ENCODE results near the gene PPFIA1. TPM values are rescaled to one million over a fixed set of nuclear protein-coding genes. Genes with fewer than 3 reads are reported as not detected.
"Not testable (repeated sequence)": the region's sequence is repeated elsewhere in the genome, so short reads cannot be mapped to it uniquely, and the experiment has no call there.

Gene PPFIA1
- polyA plus RNA-seq, 4 donors = 17.8 to 27.3 (median 23.6) TPM

- Histone ChIP-seq H3K4me3 (ENCODE audit: low read depth in 1 of 3, low read length in 3 of 3) (no peak overlapping the region), H3K27ac (ENCODE audit: low read depth in 1 of 3, low read length in 2 of 3) (no peak overlapping the region), H3K27me3 (ENCODE audit: control insufficient read depth in 3 of 3, insufficient read depth in 3 of 3, low read length in 3 of 3) (no peaks in the 10 kb centered on the region), H3K9me3 (ENCODE audit: control insufficient read depth in 2 of 2, insufficient read depth in 1 of 2, low read depth in 1 of 2, low read length in 1 of 2) (no peaks in the 10 kb centered on the region), H3K4me1 (ENCODE audit: control insufficient read depth in 3 of 3, insufficient read depth in 2 of 3, low read depth in 1 of 3, low read length in 2 of 3) (no peaks in the 10 kb centered on the region), H3K36me3 (ENCODE audit: control insufficient read depth in 3 of 3, insufficient read depth in 2 of 3, low read depth in 1 of 3, low read length in 3 of 3) (peaks cover 0 to 19% (median 5%) of the 10 kb centered on the region in 3 donors)
- WGBS, 3 donors = 92 to 97% (median 95%) methylated on average over 4 of the region's 4 CpGs
- DNase-seq (no peak), FAIRE-seq (no peak)
Measured at GRCh38 chr11:70387564-70387963, 117.1 kb downstream of the PPFIA1 start.

- H3K36me3 ChIP-seq (ENCODE audit: control insufficient read depth in 3 of 3, insufficient read depth in 2 of 3, low read depth in 1 of 3, low read length in 3 of 3) = peaks cover 2 to 18% (median 2%) of the 10 kb centered on the region in 3 donors
- H3K27me3 ChIP-seq (ENCODE audit: control insufficient read depth in 3 of 3, insufficient read depth in 3 of 3, low read length in 3 of 3) = no peaks in the 10 kb centered on the region
- FAIRE-seq = no peak
- no peak for DNase-seq
- H3K27ac ChIP-seq (ENCODE audit: low read depth in 1 of 3, low read length in 2 of 3) = no peak overlapping the region
- no peaks in the 10 kb centered on the region for H3K4me1 ChIP-seq (ENCODE audit: control insufficient read depth in 3 of 3, insufficient read depth in 2 of 3, low read depth in 1 of 3, low read length in 2 of 3)
- H3K4me3 ChIP-seq (ENCODE audit: low read depth in 1 of 3, low read length in 3 of 3) = no peak overlapping the region
- H3K9me3 ChIP-seq (ENCODE audit: control insufficient read depth in 2 of 2, insufficient read depth in 1 of 2, low read depth in 1 of 2, low read length in 1 of 2) = no peaks in the 10 kb centered on the region
- WGBS, 3 donors = 78 to 89% (median 85%) methylated on average over 6 of the region's 6 CpGs
Measured at GRCh38 chr11:70389201-70389600, 118.7 kb downstream of the PPFIA1 start.

GRCh38 chr11:70390882-70391281 lies 120.4 kb downstream of the PPFIA1 start:
- H3K4me1 ChIP-seq (ENCODE audit: control insufficient read depth in 3 of 3, insufficient read depth in 2 of 3, low read depth in 1 of 3, low read length in 2 of 3); DNase-seq; FAIRE-seq; H3K4me3 ChIP-seq (ENCODE audit: low read depth in 1 of 3, low read length in 3 of 3); H3K9me3 ChIP-seq (ENCODE audit: control insufficient read depth in 2 of 2, insufficient read depth in 1 of 2, low read depth in 1 of 2, low read length in 1 of 2); H3K27ac ChIP-seq (ENCODE audit: low read depth in 1 of 3, low read length in 2 of 3); H3K27me3 ChIP-seq (ENCODE audit: control insufficient read depth in 3 of 3, insufficient read depth in 3 of 3, low read length in 3 of 3): not testable (repeated sequence)
- peaks cover 0 to 16% (median 2%) of the 10 kb centered on the region in 3 donors for H3K36me3 ChIP-seq (ENCODE audit: control insufficient read depth in 3 of 3, insufficient read depth in 2 of 3, low read depth in 1 of 3, low read length in 3 of 3)
- WGBS, 3 donors = 93 to 96% (median 95%) methylated on average over 7 of the region's 7 CpGs

GRCh38 chr11:70394211-70394950 lies 123.9 kb downstream of the PPFIA1 start:
- Histone ChIP-seq H3K9me3 (ENCODE audit: control insufficient read depth in 2 of 2, insufficient read depth in 1 of 2, low read depth in 1 of 2, low read length in 1 of 2) (no peaks in the 10 kb centered on the region), H3K36me3 (ENCODE audit: control insufficient read depth in 3 of 3, insufficient read depth in 2 of 3, low read depth in 1 of 3, low read length in 3 of 3) (peaks cover 0 to 16% (median 2%) of the 10 kb centered on the region in 3 donors), H3K4me1 (ENCODE audit: control insufficient read depth in 3 of 3, insufficient read depth in 2 of 3, low read depth in 1 of 3, low read length in 2 of 3) (peaks cover 0 to 4% (median 0%) of the 10 kb centered on the region in 3 donors), H3K4me3 (ENCODE audit: low read depth in 1 of 3, low read length in 3 of 3) (no peak overlapping the region), H3K27ac (ENCODE audit: low read depth in 1 of 3, low read length in 2 of 3) (no peak overlapping the region), H3K27me3 (ENCODE audit: control insufficient read depth in 3 of 3, insufficient read depth in 3 of 3, low read length in 3 of 3) (no peaks in the 10 kb centered on the region)
- 95% methylated on average over 15 of the region's 15 CpGs for WGBS, 3 donors
- no peak for DNase-seq
- FAIRE-seq = no peak

GRCh38 chr11:70397336-70397982 lies 127.0 kb downstream of the PPFIA1 start:
- no peak for FAIRE-seq
- DNase-seq = peak in 1 of 2 donors; percentile 28
- peak overlapping the region in 2 of 3 donors; percentile 62 to 80 for H3K27ac ChIP-seq (ENCODE audit: low read depth in 1 of 3, low read length in 2 of 3)

GRCh38 chr11:70397983-70398833 lies 127.7 kb downstream of the PPFIA1 start, which contains the start of gene CTTN:
Gene CTTN (plus strand): TSS chr11:70398529. CDS start chr11:70407298, 8,769 bp downstream.
- H3K27me3 ChIP-seq (ENCODE audit: control insufficient read depth in 3 of 3, insufficient read depth in 3 of 3, low read length in 3 of 3) = peaks cover 0 to 3% (median 0%) of the 10 kb centered on the region in 3 donors
- FAIRE-seq (no peak), DNase-seq (peak; percentile 73 to 93)
- H3K27ac ChIP-seq (ENCODE audit: low read depth in 1 of 3, low read length in 2 of 3) = peak within 1 kb of the TSS; percentile 80 to 93 (median 86)
- peaks cover 0 to 23% (median 0%) of the 10 kb centered on the region in 3 donors for H3K36me3 ChIP-seq (ENCODE audit: control insufficient read depth in 3 of 3, insufficient read depth in 2 of 3, low read depth in 1 of 3, low read length in 3 of 3)
- H3K9me3 ChIP-seq (ENCODE audit: control insufficient read depth in 2 of 2, insufficient read depth in 1 of 2, low read depth in 1 of 2, low read length in 1 of 2) = no peaks in the 10 kb centered on the region
- peaks cover 0 to 12% (median 12%) of the 10 kb centered on the region in 3 donors for H3K4me1 ChIP-seq (ENCODE audit: control insufficient read depth in 3 of 3, insufficient read depth in 2 of 3, low read depth in 1 of 3, low read length in 2 of 3)
- H3K4me3 ChIP-seq (ENCODE audit: low read depth in 1 of 3, low read length in 3 of 3) = peak within 1 kb of the TSS; percentile 78 to 94 (median 91)
- 0 to 1% (median 1%) methylated on average over 72 to 93 of the region's 93 CpGs for WGBS, 3 donors

More at GRCh38 chr11:70397336-70397982, 127.0 kb downstream of the PPFIA1 start:
- 27 to 30% (median 27%) methylated on average over 18 of the region's 18 CpGs for WGBS, 3 donors
- Histone ChIP-seq H3K4me1 (ENCODE audit: control insufficient read depth in 3 of 3, insufficient read depth in 2 of 3, low read depth in 1 of 3, low read length in 2 of 3) (peaks cover 0 to 12% (median 12%) of the 10 kb centered on the region in 3 donors), H3K36me3 (ENCODE audit: control insufficient read depth in 3 of 3, insufficient read depth in 2 of 3, low read depth in 1 of 3, low read length in 3 of 3) (peaks cover 0 to 26% (median 2%) of the 10 kb centered on the region in 3 donors), H3K27me3 (ENCODE audit: control insufficient read depth in 3 of 3, insufficient read depth in 3 of 3, low read length in 3 of 3) (peaks cover 0 to 3% (median 0%) of the 10 kb centered on the region in 3 donors), H3K4me3 (ENCODE audit: low read depth in 1 of 3, low read length in 3 of 3) (peak overlapping the region in 2 of 3 donors; percentile 78 to 91), H3K9me3 (ENCODE audit: control insufficient read depth in 2 of 2, insufficient read depth in 1 of 2, low read depth in 1 of 2, low read length in 1 of 2) (no peaks in the 10 kb centered on the region)

GRCh38 chr11:70398834-70399680 lies 128.6 kb downstream of the PPFIA1 start:
- Histone ChIP-seq H3K27me3 (ENCODE audit: control insufficient read depth in 3 of 3, insufficient read depth in 3 of 3, low read length in 3 of 3) (peaks cover 0 to 3% (median 0%) of the 10 kb centered on the region in 3 donors), H3K27ac (ENCODE audit: low read depth in 1 of 3, low read length in 2 of 3) (peak overlapping the region; percentile 75 to 93 (median 86)), H3K4me1 (ENCODE audit: control insufficient read depth in 3 of 3, insufficient read depth in 2 of 3, low read depth in 1 of 3, low read length in 2 of 3) (peaks cover 0 to 12% (median 12%) of the 10 kb centered on the region in 3 donors), H3K36me3 (ENCODE audit: control insufficient read depth in 3 of 3, insufficient read depth in 2 of 3, low read depth in 1 of 3, low read length in 3 of 3) (peaks cover 0 to 23% (median 0%) of the 10 kb centered on the region in 3 donors), H3K4me3 (ENCODE audit: low read depth in 1 of 3, low read length in 3 of 3) (peak overlapping the region; percentile 78 to 94 (median 91)), H3K9me3 (ENCODE audit: control insufficient read depth in 2 of 2, insufficient read depth in 1 of 2, low read depth in 1 of 2, low read length in 1 of 2) (no peaks in the 10 kb centered on the region)
- DNase-seq (peak in 1 of 2 donors; percentile 15), FAIRE-seq (no peak)
- 2 to 5% (median 2%) methylated on average over 41 to 42 of the region's 42 CpGs for WGBS, 3 donors
